ENCODE data around the gene HS3ST3B1.

- no peak for TF ChIP-seq POLR2A (IDR thresholded peaks at IDR 0.05; ENCODE audit: low read depth)
- TF ChIP-seq, protein P1, sequence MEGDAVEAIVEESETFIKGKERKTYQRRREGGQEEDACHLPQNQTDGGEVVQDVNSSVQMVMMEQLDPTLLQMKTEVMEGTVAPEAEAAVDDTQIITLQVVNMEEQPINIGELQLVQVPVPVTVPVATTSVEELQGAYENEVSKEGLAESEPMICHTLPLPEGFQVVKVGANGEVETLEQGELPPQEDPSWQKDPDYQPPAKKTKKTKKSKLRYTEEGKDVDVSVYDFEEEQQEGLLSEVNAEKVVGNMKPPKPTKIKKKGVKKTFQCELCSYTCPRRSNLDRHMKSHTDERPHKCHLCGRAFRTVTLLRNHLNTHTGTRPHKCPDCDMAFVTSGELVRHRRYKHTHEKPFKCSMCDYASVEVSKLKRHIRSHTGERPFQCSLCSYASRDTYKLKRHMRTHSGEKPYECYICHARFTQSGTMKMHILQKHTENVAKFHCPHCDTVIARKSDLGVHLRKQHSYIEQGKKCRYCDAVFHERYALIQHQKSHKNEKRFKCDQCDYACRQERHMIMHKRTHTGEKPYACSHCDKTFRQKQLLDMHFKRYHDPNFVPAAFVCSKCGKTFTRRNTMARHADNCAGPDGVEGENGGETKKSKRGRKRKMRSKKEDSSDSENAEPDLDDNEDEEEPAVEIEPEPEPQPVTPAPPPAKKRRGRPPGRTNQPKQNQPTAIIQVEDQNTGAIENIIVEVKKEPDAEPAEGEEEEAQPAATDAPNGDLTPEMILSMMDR (IDR thresholded peaks at IDR 0.05), result no peak
- TF ChIP-seq POLR2AphosphoS5 (IDR thresholded peaks at IDR 0.05), result no peak
These were observed 9.7 kb downstream of the HS3ST3B1 start for GRCh38 chr17:14310605-14311004.

Measured in esophagus muscularis mucosa (tissue), 3 donors.